B cell (primary cell): ENCODE data around the gene CD164. TPM values are rescaled to one million over a fixed set of nuclear protein-coding genes. Genes with fewer than 3 reads are reported as not detected.

Experiments used
- ATAC-seq: fragments of 200-7000 bp; cut with Tn5 transposase; one replicate; pipeline ENCODE4 v1.10.0; 2021; ENCODE audit warnings: low read depth, mild to moderate bottlenecking, moderate number of reproducible peaks, moderate library complexity
- CTCF ChIA-PET: fragments of 350-600 bp; sonication (Branson Sonifier 250); formaldehyde crosslinking; loops from one replicate; lab custom pipeline; 2021; ENCODE audit warnings: antibody characterized with exemption, inconsistent platforms; lab: Charles Lee
- POLR2A ChIA-PET: fragments of 350-600 bp; sonication (Branson Sonifier 250); formaldehyde crosslinking; loops from one replicate; lab custom pipeline; 2021; ENCODE audit warnings: antibody characterized with exemption; lab: Charles Lee
- DNase-seq: peaks from one replicate; pipeline ENCODE4 v3.0.0; 2013
- H2AFZ ChIP-seq: 2 replicates; pipeline ENCODE4 v1.6.1; 2012; ENCODE audit warnings: mild to moderate bottlenecking, low read depth, low read length; ENCODE audit not compliant: insufficient read depth, poor library complexity, severe bottlenecking
- H3K27ac ChIP-seq, 2 donors: 1 replicate in 1 of 2; 2 replicates in 1 of 2; pipeline ENCODE4 v1.5.1; 2012 to 2013; ENCODE audit warnings: low read length in 2 of 2, mild to moderate bottlenecking in 2 of 2, moderate library complexity in 1 of 2
- H3K27me3 ChIP-seq, 4 experiments: fragments of 200-600 bp in 1 of 4; sonication (generic) in 1 of 4; replicated peaks in 1 of 4; 1 replicate in 2 of 4; 2 replicates in 2 of 4; pipeline versions ENCODE4 v1.6.1 to v1.7.0; 2013 to 2016; ENCODE audit warnings: low read length in 3 of 4, mild to moderate bottlenecking in 2 of 4, mixed read lengths in 1 of 4, moderate library complexity in 1 of 4; ENCODE audit not compliant: insufficient read depth in 4 of 4, control insufficient read depth in 3 of 4; ENCODE audit errors: control extremely low read depth in 1 of 4
- H3K36me3 ChIP-seq, 2 experiments: replicated peaks in 1 of 2; 1 replicate in 1 of 2; 2 replicates in 1 of 2; pipeline versions ENCODE4 v1.6.1 to v1.7.1; 2013; ENCODE audit warnings: low read length in 1 of 2; ENCODE audit not compliant: insufficient read depth in 2 of 2, control insufficient read depth in 1 of 2; ENCODE audit errors: control extremely low read depth in 1 of 2, extremely low read depth in 1 of 2
- H3K4me1 ChIP-seq, 2 donors: fragments of 200-600 bp in 1 of 2; sonication (generic) in 1 of 2; 1 replicate in 1 of 2; 2 replicates in 1 of 2; pipeline versions ENCODE4 v1.5.1 to v1.6.1; 2013 to 2017; ENCODE audit warnings: low read length in 2 of 2; ENCODE audit not compliant: control insufficient read depth in 2 of 2, insufficient read depth in 2 of 2
- H3K4me2 ChIP-seq: replicated peaks from 2 replicates; pipeline ENCODE3; 2012; ENCODE audit warnings: mild to moderate bottlenecking, low read depth, low read length; ENCODE audit not compliant: poor library complexity, severe bottlenecking
- H3K4me3 ChIP-seq, 5 experiments: fragments of 200-600 bp in 1 of 5; sonication (generic) in 1 of 5; 1 replicate in 3 of 5; 2 replicates in 2 of 5; pipeline versions ENCODE4 v1.5.1 to v1.7.0; 2011 to 2016; ENCODE audit warnings: low read length in 4 of 5, mild to moderate bottlenecking in 4 of 5, low read depth in 2 of 5, control low read depth in 1 of 5, moderate library complexity in 1 of 5; ENCODE audit not compliant: insufficient read depth in 1 of 5; ENCODE audit errors: control extremely low read depth in 1 of 5, extremely low read depth in 1 of 5
- H3K79me2 ChIP-seq: fragments of 200-600 bp; sonication (generic); one replicate; pipeline ENCODE4 v1.6.0; 2016; ENCODE audit warnings: low read length; ENCODE audit not compliant: control insufficient read depth, insufficient read depth
- H3K9ac ChIP-seq: fragments of 200-600 bp; sonication (generic); 2 replicates; pipeline ENCODE4 v1.6.1; 2017; ENCODE audit warnings: mild to moderate bottlenecking, low read length, moderate library complexity
- H3K9me3 ChIP-seq, 3 donors: one replicate each; pipeline versions ENCODE4 v1.6.1 to v1.7.1; 2013; ENCODE audit warnings: low read length in 2 of 3; ENCODE audit not compliant: control insufficient read depth in 2 of 3, insufficient read depth in 1 of 3; ENCODE audit errors: control extremely low read depth in 1 of 3
- H4K20me1 ChIP-seq: 2 replicates; pipeline ENCODE4 v1.6.0; 2012; ENCODE audit warnings: mild to moderate bottlenecking, low read length; ENCODE audit not compliant: insufficient read depth, control insufficient read depth, poor library complexity, severe bottlenecking
- H3K27ac Mint-ChIP-seq: one replicate; pipeline ENCODE4 v1.8.0; 2021; ENCODE audit warnings: mixed read lengths
- H3K27me3 Mint-ChIP-seq: one replicate; pipeline ENCODE4 v1.8.0; 2021; ENCODE audit warnings: mixed read lengths
- H3K4me1 Mint-ChIP-seq: one replicate; pipeline ENCODE4 v1.8.0; 2021; ENCODE audit warnings: mixed read lengths
- H3K4me3 Mint-ChIP-seq: one replicate; pipeline ENCODE4 v1.8.0; 2021; ENCODE audit warnings: mixed read lengths
- H3K9me3 Mint-ChIP-seq: one replicate; pipeline ENCODE4 v1.8.0; 2022; ENCODE audit warnings: mixed read lengths; ENCODE audit not compliant: insufficient read depth
- EZH2 ChIP-seq: IDR thresholded peaks from 2 replicates; pipeline ENCODE4 v1.6.1; 2012; ENCODE audit warnings: borderline replicate concordance, low read depth, mild to moderate bottlenecking, moderate library complexity, low read length; ENCODE audit not compliant: insufficient read depth, poor library complexity, severe bottlenecking
- WGBS: methylation state at CpG from one replicate; pipeline ENCODE4 v1.1.5; 2013; ENCODE audit warnings: missing lambda C conversion rate; ENCODE audit not compliant: insufficient coverage; 5-methylcytosine and 5-hydroxymethylcytosine counted together
- intact Hi-C: fragments of 100-400 bp; cut with micrococcal nuclease; formaldehyde crosslinking; loops from one replicate; pipeline ENCODE4 v1.10.0; 2022
- polyA plus RNA-seq: library from polyadenylated mRNA; depleted of rRNA; stranded (reverse); fragments of >200 nt; gene quantifications from 2 replicates; pipeline ENCODE4 v1.2.3, GENCODE V29; 2012
- total RNA-seq, 2 donors: library from RNA; stranded (reverse); fragments of 120-200 nt in 1 of 2; gene quantifications; 1 replicate in 1 of 2; 2 replicates in 1 of 2; pipeline versions ENCODE4 v1.2.3 to v1.2.4, GENCODE V29; 2013 to 2022
- TF ChIP-seq, protein P1 (sequence below): fragments of 200-600 bp; IDR thresholded peaks from one replicate; pipeline ENCODE4 v1.8.0; 2022; ENCODE audit warnings: antibody characterized with exemption, mild to moderate bottlenecking

Gene CD164
- total and polyA plus RNA-seq, 2 donors (not counting 1 experiment from before 2014, with no cell fraction given), result 63.4 to 184 TPM

GRCh38 chr6:109347779-109348178 is 34.5 kb downstream of the CD164 start:
- Histone ChIP-seq H3K27me3 (no peaks in the 10 kb centered on the region), H4K20me1 (no peaks in the 10 kb centered on the region), H3K9me3 (no peaks in the 10 kb centered on the region), H3K4me3 (no peak overlapping the region), H3K4me2 (no peak overlapping the region), H3K4me1 (no peaks in the 10 kb centered on the region), H3K27ac (no peak overlapping the region), H3K36me3 (no peaks in the 10 kb centered on the region), H2AFZ (no peak overlapping the region), H3K79me2 (no peaks in the 10 kb centered on the region), H3K9ac (no peak overlapping the region)
- ATAC-seq (no peak), DNase-seq (no peak)
- no peaks in the 10 kb centered on the region for H3K27me3 Mint-ChIP-seq
- 63% methylated on average over 1 of the region's 3 CpGs for WGBS
- H3K4me1 Mint-ChIP-seq, result no peaks in the 10 kb centered on the region
- no peak overlapping the region for H3K27ac Mint-ChIP-seq
- intact Hi-C loops, result no loop called here
- ChIA-PET POLR2A (no interaction called here), CTCF (no interaction called here)
- no peak for TF ChIP-seq EZH2
- TF ChIP-seq, protein P1, sequence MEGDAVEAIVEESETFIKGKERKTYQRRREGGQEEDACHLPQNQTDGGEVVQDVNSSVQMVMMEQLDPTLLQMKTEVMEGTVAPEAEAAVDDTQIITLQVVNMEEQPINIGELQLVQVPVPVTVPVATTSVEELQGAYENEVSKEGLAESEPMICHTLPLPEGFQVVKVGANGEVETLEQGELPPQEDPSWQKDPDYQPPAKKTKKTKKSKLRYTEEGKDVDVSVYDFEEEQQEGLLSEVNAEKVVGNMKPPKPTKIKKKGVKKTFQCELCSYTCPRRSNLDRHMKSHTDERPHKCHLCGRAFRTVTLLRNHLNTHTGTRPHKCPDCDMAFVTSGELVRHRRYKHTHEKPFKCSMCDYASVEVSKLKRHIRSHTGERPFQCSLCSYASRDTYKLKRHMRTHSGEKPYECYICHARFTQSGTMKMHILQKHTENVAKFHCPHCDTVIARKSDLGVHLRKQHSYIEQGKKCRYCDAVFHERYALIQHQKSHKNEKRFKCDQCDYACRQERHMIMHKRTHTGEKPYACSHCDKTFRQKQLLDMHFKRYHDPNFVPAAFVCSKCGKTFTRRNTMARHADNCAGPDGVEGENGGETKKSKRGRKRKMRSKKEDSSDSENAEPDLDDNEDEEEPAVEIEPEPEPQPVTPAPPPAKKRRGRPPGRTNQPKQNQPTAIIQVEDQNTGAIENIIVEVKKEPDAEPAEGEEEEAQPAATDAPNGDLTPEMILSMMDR, result no peak
- H3K4me3 Mint-ChIP-seq, result no peak overlapping the region
- no peaks in the 10 kb centered on the region for H3K9me3 Mint-ChIP-seq

GRCh38 chr6:109345986-109346385 is 36.3 kb downstream of the CD164 start:
- DNase-seq (no peak), ATAC-seq (no peak)
- H3K27ac ChIP-seq, result no peak overlapping the region
- no peaks in the 10 kb centered on the region for H3K9me3 ChIP-seq
- H3K27me3 Mint-ChIP-seq, result no peaks in the 10 kb centered on the region
- H2AFZ ChIP-seq, result no peak overlapping the region
- no peaks in the 10 kb centered on the region for H4K20me1 ChIP-seq
- intact Hi-C loops, result no loop called here
- H3K9ac ChIP-seq, result no peak overlapping the region
- no peaks in the 10 kb centered on the region for H3K4me1 Mint-ChIP-seq
- H3K79me2 ChIP-seq, result no peaks in the 10 kb centered on the region
- no peaks in the 10 kb centered on the region for H3K27me3 ChIP-seq
- no peak overlapping the region for H3K4me2 ChIP-seq
- ChIA-PET POLR2A (no interaction called here), CTCF (no interaction called here)
- no peaks in the 10 kb centered on the region for H3K36me3 ChIP-seq
- H3K4me3 ChIP-seq, result no peak overlapping the region
- 85% methylated on average over 2 of the region's 4 CpGs for WGBS
- H3K4me3 Mint-ChIP-seq, result no peak overlapping the region
- no peak overlapping the region for H3K27ac Mint-ChIP-seq
- H3K9me3 Mint-ChIP-seq, result no peaks in the 10 kb centered on the region
- TF ChIP-seq EZH2, result no peak
- TF ChIP-seq, protein P1, result no peak
- H3K4me1 ChIP-seq, result no peaks in the 10 kb centered on the region
